HepG2 (cell line): ENCODE results near the gene TBCCD1. TPM values are rescaled to one million over a fixed set of nuclear protein-coding genes. Genes with fewer than 3 reads are reported as not detected.

Experiments
- BORCS8-MEF2B ChIP-seq: sonication (generic); formaldehyde crosslinking; IDR thresholded peaks from 2 replicates; pipeline ENCODE4 v1.8.0; 2022; ENCODE audit warnings: mild to moderate bottlenecking, missing genetic modification reagents
- BRD4 ChIP-seq: sonication (generic); formaldehyde crosslinking; IDR thresholded peaks from 2 replicates; pipeline ENCODE4 v1.4.0; 2020; ENCODE audit warnings: missing genetic modification reagents
- HNRNPK ChIP-seq: fragments of 200-400 bp; formaldehyde crosslinking; IDR thresholded peaks from 2 replicates; pipeline ENCODE4 v1.6.1; 2018; ENCODE audit warnings: low read length, low read depth, moderate library complexity, mild to moderate bottlenecking; ENCODE audit not compliant: poor library complexity, severe bottlenecking
- KDM4B ChIP-seq: sonication (generic); formaldehyde crosslinking; IDR thresholded peaks from 2 replicates; pipeline ENCODE4 v1.4.0; 2020; ENCODE audit warnings: missing genetic modification reagents
- KDM6A ChIP-seq: IDR thresholded peaks from 2 replicates; pipeline ENCODE4 v1.6.1; 2016; ENCODE audit warnings: low read depth
- MAF1 ChIP-seq: sonication (generic); formaldehyde crosslinking; IDR thresholded peaks from 2 replicates; pipeline ENCODE4 v1.5.0; 2020; ENCODE audit warnings: missing genetic modification reagents, borderline replicate concordance
- MIER3 ChIP-seq: IDR thresholded peaks from 2 replicates; pipeline ENCODE4 v1.6.1; 2016; ENCODE audit warnings: missing compliant biosample characterization, borderline replicate concordance
- PCBP2 ChIP-seq: fragments of 200-400 bp; formaldehyde crosslinking; optimal IDR thresholded peaks from 2 replicates; pipeline ENCODE3; 2018; ENCODE audit warnings: low read length, low read depth; ENCODE audit not compliant: poor library complexity, severe bottlenecking
- PHF8 ChIP-seq: sonication (generic); formaldehyde crosslinking; IDR thresholded peaks from 2 replicates; pipeline ENCODE4 v1.5.0; 2020; ENCODE audit warnings: missing genetic modification reagents
- SYNCRIP ChIP-seq: fragments of 200-400 bp; formaldehyde crosslinking; IDR thresholded peaks from 2 replicates; pipeline ENCODE4 v1.6.1; 2018; ENCODE audit warnings: mild to moderate bottlenecking, low read depth, low read length; ENCODE audit not compliant: insufficient read depth
- TEAD3 ChIP-seq: optimal IDR thresholded peaks from 2 replicates; pipeline ENCODE3; 2016; ENCODE audit warnings: borderline replicate concordance
- ZBTB7A ChIP-seq: sonication (generic); formaldehyde crosslinking; IDR thresholded peaks from 2 replicates; pipeline ENCODE4 v1.8.0; 2022; ENCODE audit warnings: mild to moderate bottlenecking, missing genetic modification reagents
- ZC3H13 ChIP-seq: sonication (generic); formaldehyde crosslinking; IDR thresholded peaks from 2 replicates; pipeline ENCODE4 v1.8.1; 2023; ENCODE audit warnings: mild to moderate bottlenecking, missing genetic modification reagents, moderate library complexity
- ZNF180 ChIP-seq: sonication (generic); formaldehyde crosslinking; IDR thresholded peaks from 2 replicates; pipeline ENCODE4 v1.4.0; 2020; ENCODE audit warnings: low read depth, missing genetic modification reagents, borderline replicate concordance
- ZNF660 ChIP-seq: sonication (generic); formaldehyde crosslinking; IDR thresholded peaks from 2 replicates; pipeline ENCODE4 v1.5.1; 2020; ENCODE audit warnings: mild to moderate bottlenecking, low read depth, missing genetic modification reagents, borderline replicate concordance
- ZNF788 ChIP-seq: sonication (generic); formaldehyde crosslinking; IDR thresholded peaks from 2 replicates; pipeline ENCODE4 v1.5.0; 2020; ENCODE audit warnings: mild to moderate bottlenecking, missing genetic modification reagents, borderline replicate concordance
- polyA plus RNA-seq, 8 experiments: library from polyadenylated mRNA; depleted of rRNA in 3 of 8; stranded (reverse) in 7 of 8; unstranded in 1 of 8; fragments of >200 nt; fragmentation: Illumina TruSeq in 4 of 8; extraction: Trizol in 4 of 8; gene quantifications; 2 replicates each; pipeline versions ENCODE4 v1.2.1 to v1.2.3, GENCODE V29; 2011 to 2016; ENCODE audit warnings: low read depth in 4 of 8, missing spikeins in 1 of 8, mixed read lengths in 1 of 8; ENCODE audit not compliant: insufficient read depth in 1 of 8
- total RNA-seq, 5 experiments: library from RNA; depleted of rRNA; stranded (reverse); fragments of >200 nt; fragmentation: Illumina TruSeq; extraction: Trizol; gene quantifications; 2 replicates each; pipeline ENCODE4 v1.2.3, GENCODE V29; 2016; ENCODE audit warnings: low read depth in 1 of 5
- TF ChIP-seq, protein P1 (sequence below): sonication (generic); formaldehyde crosslinking; IDR thresholded peaks from 2 replicates; pipeline ENCODE4 v1.4.0; 2020; ENCODE audit warnings: mild to moderate bottlenecking, low read depth, missing genetic modification reagents
- TF ChIP-seq, protein P2 (sequence below): sonication (generic); formaldehyde crosslinking; IDR thresholded peaks from 2 replicates; pipeline ENCODE4 v1.5.0; 2020; ENCODE audit warnings: mild to moderate bottlenecking, missing genetic modification reagents, moderate library complexity
- TF ChIP-seq, protein P3 (sequence below): sonication (generic); formaldehyde crosslinking; IDR thresholded peaks from 2 replicates; pipeline ENCODE4 v1.8.1; 2023; ENCODE audit warnings: missing genetic modification reagents, mild to moderate bottlenecking, borderline replicate concordance
- TF ChIP-seq, protein P4 (sequence below): sonication (generic); formaldehyde crosslinking; IDR thresholded peaks from 2 replicates; pipeline ENCODE4 v1.5.0; 2020; ENCODE audit warnings: mild to moderate bottlenecking, missing genetic modification reagents, borderline replicate concordance

Gene TBCCD1
- total and polyA plus RNA-seq, 2 of the 13 experiments (the other 11 are each of a cell fraction or from before 2014, with no cell fraction given): 13.6 to 16.2 TPM

DNA sequence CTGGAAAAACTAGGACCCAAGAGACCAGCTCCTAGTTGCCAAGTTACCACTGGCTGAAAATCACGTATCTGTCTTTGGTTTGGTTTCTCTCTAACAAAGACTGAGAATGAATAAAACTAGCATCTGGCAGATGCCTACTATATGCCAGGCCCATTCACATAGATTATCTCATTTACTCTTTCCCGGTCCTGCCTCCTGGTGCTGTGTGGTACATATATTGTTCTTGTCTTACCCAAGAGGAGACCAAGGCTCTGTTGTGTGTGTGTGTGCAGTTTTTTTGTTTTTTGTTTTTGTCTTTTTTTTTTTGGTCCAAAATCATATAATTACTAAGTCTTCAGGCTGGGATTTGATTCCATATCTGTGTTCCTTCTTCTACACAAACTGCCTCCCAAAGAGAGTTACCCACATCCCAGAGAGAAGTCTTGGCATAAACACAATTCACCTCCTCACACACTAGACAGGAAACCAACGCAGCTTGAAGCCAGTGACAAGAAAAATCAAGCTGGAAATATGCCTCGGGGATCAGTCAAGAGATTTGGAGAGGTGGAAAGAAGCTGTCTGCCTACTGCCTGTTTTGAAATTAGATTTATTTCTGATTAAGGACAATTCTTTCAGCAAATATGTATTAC, 46.6 kb upstream of the TBCCD1 start (continued):
- TF ChIP-seq HNRNPK (peak; percentile 44), SYNCRIP (no peak), MIER3 (CRISPR knock-in tag) (no peak), ZNF660 (CRISPR knock-in tag) (no peak), ZBTB7A (CRISPR knock-in tag) (no peak), BORCS8-MEF2B (CRISPR knock-in tag) (no peak), MAF1 (CRISPR knock-in tag) (no peak), TEAD3 (CRISPR knock-in tag) (no peak), ZNF180 (CRISPR knock-in tag) (no peak), KDM6A (CRISPR knock-in tag) (no peak), ZNF788 (CRISPR knock-in tag) (no peak), ZC3H13 (CRISPR knock-in tag) (peak; percentile 6; the same call in 1 of the 2 replicates), PCBP2 (no peak), PHF8 (CRISPR knock-in tag) (no peak), BRD4 (CRISPR knock-in tag) (no peak), KDM4B (no peak)
- TF ChIP-seq, protein P1, sequence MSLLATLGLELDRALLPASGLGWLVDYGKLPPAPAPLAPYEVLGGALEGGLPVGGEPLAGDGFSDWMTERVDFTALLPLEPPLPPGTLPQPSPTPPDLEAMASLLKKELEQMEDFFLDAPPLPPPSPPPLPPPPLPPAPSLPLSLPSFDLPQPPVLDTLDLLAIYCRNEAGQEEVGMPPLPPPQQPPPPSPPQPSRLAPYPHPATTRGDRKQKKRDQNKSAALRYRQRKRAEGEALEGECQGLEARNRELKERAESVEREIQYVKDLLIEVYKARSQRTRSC (CRISPR knock-in tag): no peak
- TF ChIP-seq, protein P2, sequence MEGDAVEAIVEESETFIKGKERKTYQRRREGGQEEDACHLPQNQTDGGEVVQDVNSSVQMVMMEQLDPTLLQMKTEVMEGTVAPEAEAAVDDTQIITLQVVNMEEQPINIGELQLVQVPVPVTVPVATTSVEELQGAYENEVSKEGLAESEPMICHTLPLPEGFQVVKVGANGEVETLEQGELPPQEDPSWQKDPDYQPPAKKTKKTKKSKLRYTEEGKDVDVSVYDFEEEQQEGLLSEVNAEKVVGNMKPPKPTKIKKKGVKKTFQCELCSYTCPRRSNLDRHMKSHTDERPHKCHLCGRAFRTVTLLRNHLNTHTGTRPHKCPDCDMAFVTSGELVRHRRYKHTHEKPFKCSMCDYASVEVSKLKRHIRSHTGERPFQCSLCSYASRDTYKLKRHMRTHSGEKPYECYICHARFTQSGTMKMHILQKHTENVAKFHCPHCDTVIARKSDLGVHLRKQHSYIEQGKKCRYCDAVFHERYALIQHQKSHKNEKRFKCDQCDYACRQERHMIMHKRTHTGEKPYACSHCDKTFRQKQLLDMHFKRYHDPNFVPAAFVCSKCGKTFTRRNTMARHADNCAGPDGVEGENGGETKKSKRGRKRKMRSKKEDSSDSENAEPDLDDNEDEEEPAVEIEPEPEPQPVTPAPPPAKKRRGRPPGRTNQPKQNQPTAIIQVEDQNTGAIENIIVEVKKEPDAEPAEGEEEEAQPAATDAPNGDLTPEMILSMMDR: 0 out of 2 replicates have a peak, but pooled peaks have one; percentile 2
- TF ChIP-seq, protein P3, sequence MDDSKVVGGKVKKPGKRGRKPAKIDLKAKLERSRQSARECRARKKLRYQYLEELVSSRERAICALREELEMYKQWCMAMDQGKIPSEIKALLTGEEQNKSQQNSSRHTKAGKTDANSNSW (CRISPR knock-in tag): no peak
- TF ChIP-seq, protein P4, sequence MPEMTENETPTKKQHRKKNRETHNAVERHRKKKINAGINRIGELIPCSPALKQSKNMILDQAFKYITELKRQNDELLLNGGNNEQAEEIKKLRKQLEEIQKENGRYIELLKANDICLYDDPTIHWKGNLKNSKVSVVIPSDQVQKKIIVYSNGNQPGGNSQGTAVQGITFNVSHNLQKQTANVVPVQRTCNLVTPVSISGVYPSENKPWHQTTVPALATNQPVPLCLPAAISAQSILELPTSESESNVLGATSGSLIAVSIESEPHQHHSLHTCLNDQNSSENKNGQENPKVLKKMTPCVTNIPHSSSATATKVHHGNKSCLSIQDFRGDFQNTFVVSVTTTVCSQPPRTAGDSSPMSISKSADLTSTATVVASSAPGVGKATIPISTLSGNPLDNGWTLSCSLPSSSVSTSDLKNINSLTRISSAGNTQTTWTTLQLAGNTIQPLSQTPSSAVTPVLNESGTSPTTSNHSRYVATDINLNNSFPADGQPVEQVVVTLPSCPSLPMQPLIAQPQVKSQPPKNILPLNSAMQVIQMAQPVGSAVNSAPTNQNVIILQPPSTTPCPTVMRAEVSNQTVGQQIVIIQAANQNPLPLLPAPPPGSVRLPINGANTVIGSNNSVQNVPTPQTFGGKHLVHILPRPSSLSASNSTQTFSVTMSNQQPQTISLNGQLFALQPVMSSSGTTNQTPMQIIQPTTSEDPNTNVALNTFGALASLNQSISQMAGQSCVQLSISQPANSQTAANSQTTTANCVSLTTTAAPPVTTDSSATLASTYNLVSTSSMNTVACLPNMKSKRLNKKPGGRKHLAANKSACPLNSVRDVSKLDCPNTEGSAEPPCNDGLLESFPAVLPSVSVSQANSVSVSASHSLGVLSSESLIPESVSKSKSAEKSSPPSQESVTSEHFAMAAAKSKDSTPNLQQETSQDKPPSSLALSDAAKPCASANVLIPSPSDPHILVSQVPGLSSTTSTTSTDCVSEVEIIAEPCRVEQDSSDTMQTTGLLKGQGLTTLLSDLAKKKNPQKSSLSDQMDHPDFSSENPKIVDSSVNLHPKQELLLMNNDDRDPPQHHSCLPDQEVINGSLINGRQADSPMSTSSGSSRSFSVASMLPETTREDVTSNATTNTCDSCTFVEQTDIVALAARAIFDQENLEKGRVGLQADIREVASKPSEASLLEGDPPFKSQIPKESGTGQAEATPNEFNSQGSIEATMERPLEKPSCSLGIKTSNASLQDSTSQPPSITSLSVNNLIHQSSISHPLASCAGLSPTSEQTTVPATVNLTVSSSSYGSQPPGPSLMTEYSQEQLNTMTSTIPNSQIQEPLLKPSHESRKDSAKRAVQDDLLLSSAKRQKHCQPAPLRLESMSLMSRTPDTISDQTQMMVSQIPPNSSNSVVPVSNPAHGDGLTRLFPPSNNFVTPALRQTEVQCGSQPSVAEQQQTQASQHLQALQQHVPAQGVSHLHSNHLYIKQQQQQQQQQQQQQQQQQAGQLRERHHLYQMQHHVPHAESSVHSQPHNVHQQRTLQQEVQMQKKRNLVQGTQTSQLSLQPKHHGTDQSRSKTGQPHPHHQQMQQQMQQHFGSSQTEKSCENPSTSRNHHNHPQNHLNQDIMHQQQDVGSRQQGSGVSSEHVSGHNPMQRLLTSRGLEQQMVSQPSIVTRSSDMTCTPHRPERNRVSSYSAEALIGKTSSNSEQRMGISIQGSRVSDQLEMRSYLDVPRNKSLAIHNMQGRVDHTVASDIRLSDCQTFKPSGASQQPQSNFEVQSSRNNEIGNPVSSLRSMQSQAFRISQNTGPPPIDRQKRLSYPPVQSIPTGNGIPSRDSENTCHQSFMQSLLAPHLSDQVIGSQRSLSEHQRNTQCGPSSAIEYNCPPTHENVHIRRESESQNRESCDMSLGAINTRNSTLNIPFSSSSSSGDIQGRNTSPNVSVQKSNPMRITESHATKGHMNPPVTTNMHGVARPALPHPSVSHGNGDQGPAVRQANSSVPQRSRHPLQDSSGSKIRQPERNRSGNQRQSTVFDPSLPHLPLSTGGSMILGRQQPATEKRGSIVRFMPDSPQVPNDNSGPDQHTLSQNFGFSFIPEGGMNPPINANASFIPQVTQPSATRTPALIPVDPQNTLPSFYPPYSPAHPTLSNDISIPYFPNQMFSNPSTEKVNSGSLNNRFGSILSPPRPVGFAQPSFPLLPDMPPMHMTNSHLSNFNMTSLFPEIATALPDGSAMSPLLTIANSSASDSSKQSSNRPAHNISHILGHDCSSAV (CRISPR knock-in tag): no peak
